Right lobe of liver (tissue), 4 donors: ENCODE results near the gene AKTIP.

Experiments used
- CTCF ChIP-seq, 4 donors: fragments of 200-600 bp in 3 of 4; fragments of 450-650 bp in 1 of 4; IDR thresholded peaks; one replicate each; pipeline versions ENCODE4 v1.5.1 to v1.8.0; 2016 to 2022; ENCODE audit warnings: antibody characterized with exemption in 4 of 4, mild to moderate bottlenecking in 2 of 4
- POLR2A ChIP-seq: fragments of 450-650 bp; IDR thresholded peaks from one replicate; pipeline ENCODE4 v1.6.1; 2017; ENCODE audit warnings: antibody characterized with exemption, mild to moderate bottlenecking
- donor health status: DM: no; HTN: no; CAD: no.
- donor health status: DM: no; HTN: no; CAD: no.
- donor health status: DM: no; HTN: yes; CAD: no.

- no peak for TF ChIP-seq CTCF (IDR thresholded peaks at IDR 0.05)
- no peak for TF ChIP-seq POLR2A
Observed at GRCh38 chr16:53457670-53458069, 45.3 kb downstream of the AKTIP start.
